SK-N-SH treated with all-trans-retinoic acid at 6 μM for 48 hours (cell line): ENCODE data around the gene HS3ST4.
"Not testable (repeated sequence)": the region's sequence is repeated elsewhere in the genome, so short reads cannot be mapped to it uniquely, and the experiment has no call there.

Source experiments
- ATAC-seq: fragments of 200-7000 bp; cut with Tn5 transposase; 3 replicates; pipeline ENCODE4 v1.9.1; 2020; ENCODE audit warnings: mild to moderate bottlenecking, moderate library complexity
- ARNTL ChIP-seq: fragments of 450-650 bp; formaldehyde crosslinking; IDR thresholded peaks from 2 replicates; pipeline ENCODE4 v1.5.0; 2020; ENCODE audit warnings: low read depth, mild to moderate bottlenecking, moderate library complexity, borderline replicate concordance
- BACH2 ChIP-seq: fragments of 250-450 bp; sonication (Bioruptor Pico); IDR thresholded peaks from 2 replicates; pipeline ENCODE4 v1.9.0; 2021; ENCODE audit warnings: mild to moderate bottlenecking, borderline replicate concordance
- CSDC2 ChIP-seq: fragments of 250-450 bp; sonication (Bioruptor Pico); IDR thresholded peaks from 2 replicates; pipeline ENCODE4 v1.5.0; 2020; ENCODE audit warnings: mild to moderate bottlenecking, moderate library complexity
- ESRRG ChIP-seq: fragments of 250-450 bp; sonication (Bioruptor Pico); IDR thresholded peaks from 2 replicates; pipeline ENCODE4 v1.6.1; 2021; ENCODE audit warnings: mild to moderate bottlenecking
- GLIS3 ChIP-seq: fragments of 250-450 bp; sonication (Bioruptor Pico); IDR thresholded peaks from 2 replicates; pipeline ENCODE4 v1.5.0; 2020; ENCODE audit warnings: mild to moderate bottlenecking, moderate library complexity
- PPARA ChIP-seq: fragments of 250-450 bp; sonication (Bioruptor Pico); IDR thresholded peaks from 2 replicates; pipeline ENCODE4 v1.5.0; 2020; ENCODE audit warnings: mild to moderate bottlenecking, borderline replicate concordance
- RARB ChIP-seq: fragments of 250-450 bp; sonication (Bioruptor Pico); IDR thresholded peaks from 2 replicates; pipeline ENCODE4 v1.8.0; 2021; ENCODE audit warnings: mild to moderate bottlenecking, moderate library complexity
- SNAI2 ChIP-seq: fragments of 250-450 bp; sonication (Bioruptor Pico); IDR thresholded peaks from 2 replicates; pipeline ENCODE4 v1.5.0; 2020; ENCODE audit warnings: mild to moderate bottlenecking, moderate library complexity
- TCF4 ChIP-seq: fragments of 250-450 bp; sonication (Bioruptor Pico); IDR thresholded peaks from 2 replicates; pipeline ENCODE4 v1.8.0; 2021; ENCODE audit warnings: mild to moderate bottlenecking, moderate library complexity, borderline replicate concordance
- TOX ChIP-seq: fragments of 250-450 bp; sonication (Bioruptor Pico); IDR thresholded peaks from 2 replicates; pipeline ENCODE4 v1.8.0; 2021; ENCODE audit warnings: mild to moderate bottlenecking, moderate library complexity, borderline replicate concordance
- ZFP3 ChIP-seq: fragments of 250-450 bp; sonication (Bioruptor Pico); IDR thresholded peaks from 2 replicates; pipeline ENCODE4 v1.5.0; 2020; ENCODE audit warnings: mild to moderate bottlenecking, moderate library complexity
- ZFP30 ChIP-seq: fragments of 450-650 bp; formaldehyde crosslinking; IDR thresholded peaks from 2 replicates; pipeline ENCODE4 v1.5.0; 2022; ENCODE audit warnings: mild to moderate bottlenecking, moderate library complexity
- ZNF565 ChIP-seq: fragments of 450-650 bp; formaldehyde crosslinking; conservative IDR thresholded peaks from 2 replicates; pipeline ENCODE4 v1.5.0; 2020; ENCODE audit warnings: low read depth, mild to moderate bottlenecking, moderate library complexity
- ZNF70 ChIP-seq: fragments of 450-650 bp; formaldehyde crosslinking; IDR thresholded peaks from 2 replicates; pipeline ENCODE4 v1.5.0; 2020; ENCODE audit warnings: mild to moderate bottlenecking, moderate library complexity
- ZNF8 ChIP-seq: fragments of 450-650 bp; formaldehyde crosslinking; IDR thresholded peaks from 2 replicates; pipeline ENCODE4 v1.5.0; 2020; ENCODE audit warnings: mild to moderate bottlenecking, moderate library complexity
- TF ChIP-seq, protein P1 (sequence below): fragments of 250-450 bp; sonication (Bioruptor Pico); IDR thresholded peaks from 2 replicates; pipeline ENCODE4 v1.8.0; 2021; ENCODE audit warnings: low read depth, mild to moderate bottlenecking, moderate library complexity, borderline replicate concordance
- TF ChIP-seq, protein P2 (sequence below): fragments of 250-450 bp; sonication (Bioruptor Pico); IDR thresholded peaks from 2 replicates; pipeline ENCODE4 v1.5.1; 2020; ENCODE audit warnings: low read depth, mild to moderate bottlenecking, moderate library complexity
- TF ChIP-seq, protein P3 (sequence below): fragments of 250-450 bp; sonication (Bioruptor Pico); IDR thresholded peaks from 2 replicates; pipeline ENCODE4 v1.5.0; 2020; ENCODE audit warnings: mild to moderate bottlenecking, moderate library complexity
- TF ChIP-seq, protein P4 (sequence below): fragments of 250-450 bp; sonication (Bioruptor Pico); IDR thresholded peaks from 2 replicates; pipeline ENCODE4 v1.5.1; 2021; ENCODE audit warnings: mild to moderate bottlenecking, moderate library complexity
- TF ChIP-seq, protein P5 (sequence below): fragments of 250-450 bp; sonication (Bioruptor Pico); IDR thresholded peaks from 2 replicates; pipeline ENCODE4 v1.8.0; 2020; ENCODE audit warnings: mild to moderate bottlenecking, moderate library complexity, borderline replicate concordance

Gene HS3ST4

DNA sequence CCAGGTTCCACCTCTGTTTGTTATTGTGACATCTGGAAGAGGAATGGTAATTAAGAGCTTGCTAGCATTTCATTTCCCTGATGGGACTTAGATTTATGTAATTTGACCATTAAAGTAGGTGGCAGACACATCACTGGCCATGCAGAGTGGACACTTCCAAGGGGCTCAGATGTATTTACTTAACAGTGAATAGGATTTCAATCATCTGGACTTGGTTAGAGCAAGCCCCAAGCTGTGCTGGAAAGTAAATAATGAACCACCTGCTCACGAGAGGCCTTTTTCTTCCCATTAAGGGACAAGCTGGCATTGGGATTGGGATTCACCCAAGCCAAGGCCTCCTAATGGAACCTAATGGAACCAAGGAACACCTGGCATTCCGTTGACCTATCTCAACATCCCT, 395.3 kb downstream of the HS3ST4 start (continued):
- TF ChIP-seq, protein P1, sequence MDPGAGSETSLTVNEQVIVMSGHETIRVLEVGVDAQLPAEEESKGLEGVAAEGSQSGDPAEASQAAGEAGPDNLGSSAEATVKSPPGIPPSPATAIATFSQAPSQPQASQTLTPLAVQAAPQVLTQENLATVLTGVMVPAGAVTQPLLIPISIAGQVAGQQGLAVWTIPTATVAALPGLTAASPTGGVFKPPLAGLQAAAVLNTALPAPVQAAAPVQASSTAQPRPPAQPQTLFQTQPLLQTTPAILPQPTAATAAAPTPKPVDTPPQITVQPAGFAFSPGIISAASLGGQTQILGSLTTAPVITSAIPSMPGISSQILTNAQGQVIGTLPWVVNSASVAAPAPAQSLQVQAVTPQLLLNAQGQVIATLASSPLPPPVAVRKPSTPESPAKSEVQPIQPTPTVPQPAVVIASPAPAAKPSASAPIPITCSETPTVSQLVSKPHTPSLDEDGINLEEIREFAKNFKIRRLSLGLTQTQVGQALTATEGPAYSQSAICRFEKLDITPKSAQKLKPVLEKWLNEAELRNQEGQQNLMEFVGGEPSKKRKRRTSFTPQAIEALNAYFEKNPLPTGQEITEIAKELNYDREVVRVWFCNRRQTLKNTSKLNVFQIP, result no peak
- TF ChIP-seq ZNF70 (CRISPR knock-in tag), result no peak
- TF ChIP-seq TOX (CRISPR knock-in tag), result no peak

DNA sequence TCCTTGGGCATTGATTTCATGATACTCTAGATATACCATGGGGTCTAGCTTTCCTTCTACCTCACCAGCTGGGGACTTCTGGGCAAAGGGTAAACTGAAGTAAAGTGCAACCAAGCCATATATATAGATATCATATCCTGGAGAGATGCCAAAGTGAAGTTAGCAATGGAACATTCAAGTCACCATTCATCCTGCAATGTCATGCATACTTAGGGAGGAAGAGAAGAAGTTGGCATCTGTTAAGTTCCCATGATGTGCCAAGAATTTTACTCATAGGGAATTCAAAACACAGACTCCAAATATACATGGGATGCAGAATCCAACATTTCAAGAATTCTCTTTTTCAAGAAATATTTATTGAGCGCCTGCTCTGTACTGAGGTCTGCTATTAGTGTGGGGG, 399.8 kb downstream of the HS3ST4 start:
- TF ChIP-seq ZFP3 (CRISPR knock-in tag) (no peak), ARNTL (CRISPR knock-in tag) (no peak), ZFP30 (CRISPR knock-in tag) (no peak), TCF4 (CRISPR knock-in tag) (no peak), CSDC2 (no peak)
- TF ChIP-seq, protein P2, sequence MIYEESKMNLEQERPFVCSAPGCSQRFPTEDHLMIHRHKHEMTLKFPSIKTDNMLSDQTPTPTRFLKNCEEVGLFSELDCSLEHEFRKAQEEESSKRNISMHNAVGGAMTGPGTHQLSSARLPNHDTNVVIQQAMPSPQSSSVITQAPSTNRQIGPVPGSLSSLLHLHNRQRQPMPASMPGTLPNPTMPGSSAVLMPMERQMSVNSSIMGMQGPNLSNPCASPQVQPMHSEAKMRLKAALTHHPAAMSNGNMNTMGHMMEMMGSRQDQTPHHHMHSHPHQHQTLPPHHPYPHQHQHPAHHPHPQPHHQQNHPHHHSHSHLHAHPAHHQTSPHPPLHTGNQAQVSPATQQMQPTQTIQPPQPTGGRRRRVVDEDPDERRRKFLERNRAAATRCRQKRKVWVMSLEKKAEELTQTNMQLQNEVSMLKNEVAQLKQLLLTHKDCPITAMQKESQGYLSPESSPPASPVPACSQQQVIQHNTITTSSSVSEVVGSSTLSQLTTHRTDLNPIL (CRISPR knock-in tag), result no peak
- ATAC-seq, result no peak

DNA sequence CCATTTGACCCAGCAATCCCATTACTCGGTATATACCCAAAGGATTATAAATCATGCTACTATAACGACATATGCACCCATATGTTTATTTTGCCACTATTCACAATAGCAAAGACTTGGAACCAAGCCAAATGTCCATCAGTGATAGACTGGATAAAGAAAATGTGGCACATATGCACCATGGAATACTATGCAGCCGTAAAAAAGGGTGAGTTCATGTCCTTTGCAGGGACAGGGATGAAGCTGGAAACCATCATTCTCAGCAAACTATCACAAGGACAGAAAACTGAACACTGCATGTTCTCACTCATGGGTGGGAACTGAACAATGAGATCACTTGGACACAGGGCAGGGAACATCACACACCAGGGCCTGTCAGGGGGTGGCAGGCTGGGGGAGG, 406.4 kb downstream of the HS3ST4 start:
- ATAC-seq, result not testable (repeated sequence)

DNA sequence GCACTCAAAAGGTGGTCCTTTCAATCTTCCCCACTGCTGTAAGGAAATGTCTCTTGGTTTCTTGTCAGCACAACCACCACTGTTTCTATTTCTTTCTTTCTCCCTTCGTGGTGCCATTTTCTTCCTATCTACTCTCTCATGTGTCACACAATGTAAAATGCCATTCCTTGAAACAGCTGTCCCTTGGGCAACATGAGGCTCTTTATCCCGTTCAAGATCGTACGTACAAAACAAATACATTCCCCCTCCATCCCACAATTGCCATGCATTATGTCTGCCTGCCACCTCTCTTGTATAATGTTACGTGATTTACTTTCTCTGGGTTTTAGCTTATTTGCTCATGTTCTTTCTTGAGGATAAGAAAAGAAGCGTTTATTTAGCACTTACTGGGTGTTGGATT, 410.6 kb downstream of the HS3ST4 start:
- ATAC-seq, result no peak
- TF ChIP-seq ARNTL (CRISPR knock-in tag) (no peak), ESRRG (CRISPR knock-in tag) (no peak), SNAI2 (CRISPR knock-in tag) (no peak), ZNF8 (CRISPR knock-in tag) (no peak), BACH2 (CRISPR knock-in tag) (no peak), TOX (CRISPR knock-in tag) (no peak), PPARA (CRISPR knock-in tag) (no peak), ZNF565 (CRISPR knock-in tag) (no peak), ZFP3 (CRISPR knock-in tag) (no peak), TCF4 (CRISPR knock-in tag) (no peak)
- TF ChIP-seq, protein P3, sequence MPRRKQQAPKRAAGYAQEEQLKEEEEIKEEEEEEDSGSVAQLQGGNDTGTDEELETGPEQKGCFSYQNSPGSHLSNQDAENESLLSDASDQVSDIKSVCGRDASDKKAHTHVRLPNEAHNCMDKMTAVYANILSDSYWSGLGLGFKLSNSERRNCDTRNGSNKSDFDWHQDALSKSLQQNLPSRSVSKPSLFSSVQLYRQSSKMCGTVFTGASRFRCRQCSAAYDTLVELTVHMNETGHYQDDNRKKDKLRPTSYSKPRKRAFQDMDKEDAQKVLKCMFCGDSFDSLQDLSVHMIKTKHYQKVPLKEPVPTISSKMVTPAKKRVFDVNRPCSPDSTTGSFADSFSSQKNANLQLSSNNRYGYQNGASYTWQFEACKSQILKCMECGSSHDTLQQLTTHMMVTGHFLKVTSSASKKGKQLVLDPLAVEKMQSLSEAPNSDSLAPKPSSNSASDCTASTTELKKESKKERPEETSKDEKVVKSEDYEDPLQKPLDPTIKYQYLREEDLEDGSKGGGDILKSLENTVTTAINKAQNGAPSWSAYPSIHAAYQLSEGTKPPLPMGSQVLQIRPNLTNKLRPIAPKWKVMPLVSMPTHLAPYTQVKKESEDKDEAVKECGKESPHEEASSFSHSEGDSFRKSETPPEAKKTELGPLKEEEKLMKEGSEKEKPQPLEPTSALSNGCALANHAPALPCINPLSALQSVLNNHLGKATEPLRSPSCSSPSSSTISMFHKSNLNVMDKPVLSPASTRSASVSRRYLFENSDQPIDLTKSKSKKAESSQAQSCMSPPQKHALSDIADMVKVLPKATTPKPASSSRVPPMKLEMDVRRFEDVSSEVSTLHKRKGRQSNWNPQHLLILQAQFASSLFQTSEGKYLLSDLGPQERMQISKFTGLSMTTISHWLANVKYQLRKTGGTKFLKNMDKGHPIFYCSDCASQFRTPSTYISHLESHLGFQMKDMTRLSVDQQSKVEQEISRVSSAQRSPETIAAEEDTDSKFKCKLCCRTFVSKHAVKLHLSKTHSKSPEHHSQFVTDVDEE, result no peak
- TF ChIP-seq, protein P4, sequence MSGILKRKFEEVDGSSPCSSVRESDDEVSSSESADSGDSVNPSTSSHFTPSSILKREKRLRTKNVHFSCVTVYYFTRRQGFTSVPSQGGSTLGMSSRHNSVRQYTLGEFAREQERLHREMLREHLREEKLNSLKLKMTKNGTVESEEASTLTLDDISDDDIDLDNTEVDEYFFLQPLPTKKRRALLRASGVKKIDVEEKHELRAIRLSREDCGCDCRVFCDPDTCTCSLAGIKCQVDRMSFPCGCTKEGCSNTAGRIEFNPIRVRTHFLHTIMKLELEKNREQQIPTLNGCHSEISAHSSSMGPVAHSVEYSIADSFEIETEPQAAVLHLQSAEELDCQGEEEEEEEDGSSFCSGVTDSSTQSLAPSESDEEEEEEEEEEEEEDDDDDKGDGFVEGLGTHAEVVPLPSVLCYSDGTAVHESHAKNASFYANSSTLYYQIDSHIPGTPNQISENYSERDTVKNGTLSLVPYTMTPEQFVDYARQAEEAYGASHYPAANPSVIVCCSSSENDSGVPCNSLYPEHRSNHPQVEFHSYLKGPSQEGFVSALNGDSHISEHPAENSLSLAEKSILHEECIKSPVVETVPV (CRISPR knock-in tag), result no peak

DNA sequence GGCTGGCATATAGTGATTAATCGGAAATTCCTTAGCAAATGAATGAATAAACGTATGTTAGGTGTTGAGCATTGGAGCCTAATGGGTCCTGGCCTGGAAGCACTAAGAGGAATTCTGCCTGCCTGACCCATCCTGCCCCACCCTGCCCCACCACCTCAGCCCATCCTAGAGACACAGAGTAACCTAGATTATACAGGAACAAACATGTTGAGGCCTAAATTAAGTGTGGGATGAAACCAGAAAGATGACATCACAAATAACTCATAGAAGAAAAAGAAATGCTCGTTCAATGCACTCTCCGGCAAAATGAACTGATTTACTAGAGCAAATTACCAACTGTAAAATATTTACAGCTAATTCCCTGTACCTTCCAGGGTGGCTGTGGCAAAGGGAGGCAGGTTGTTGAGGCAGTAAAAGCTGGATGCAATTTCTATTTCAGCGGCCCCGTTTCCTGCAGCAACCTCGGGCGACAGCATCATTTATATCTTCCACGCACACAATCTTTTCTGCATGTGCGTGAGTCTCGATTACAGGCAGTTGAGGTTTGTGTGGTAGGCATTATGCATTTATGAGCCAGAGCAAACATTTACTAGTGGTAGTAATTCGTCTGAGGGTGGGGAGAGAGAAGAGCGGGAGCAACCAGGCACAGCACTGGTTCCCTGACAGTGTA, 417.2 kb downstream of the HS3ST4 start:
- ATAC-seq, result no peak
- TF ChIP-seq, protein P5, sequence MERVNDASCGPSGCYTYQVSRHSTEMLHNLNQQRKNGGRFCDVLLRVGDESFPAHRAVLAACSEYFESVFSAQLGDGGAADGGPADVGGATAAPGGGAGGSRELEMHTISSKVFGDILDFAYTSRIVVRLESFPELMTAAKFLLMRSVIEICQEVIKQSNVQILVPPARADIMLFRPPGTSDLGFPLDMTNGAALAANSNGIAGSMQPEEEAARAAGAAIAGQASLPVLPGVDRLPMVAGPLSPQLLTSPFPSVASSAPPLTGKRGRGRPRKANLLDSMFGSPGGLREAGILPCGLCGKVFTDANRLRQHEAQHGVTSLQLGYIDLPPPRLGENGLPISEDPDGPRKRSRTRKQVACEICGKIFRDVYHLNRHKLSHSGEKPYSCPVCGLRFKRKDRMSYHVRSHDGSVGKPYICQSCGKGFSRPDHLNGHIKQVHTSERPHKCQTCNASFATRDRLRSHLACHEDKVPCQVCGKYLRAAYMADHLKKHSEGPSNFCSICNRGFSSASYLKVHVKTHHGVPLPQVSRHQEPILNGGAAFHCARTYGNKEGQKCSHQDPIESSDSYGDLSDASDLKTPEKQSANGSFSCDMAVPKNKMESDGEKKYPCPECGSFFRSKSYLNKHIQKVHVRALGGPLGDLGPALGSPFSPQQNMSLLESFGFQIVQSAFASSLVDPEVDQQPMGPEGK, result no peak
- TF ChIP-seq, protein P1, result no peak
- TF ChIP-seq GLIS3, result no peak
- TF ChIP-seq, protein P2 (CRISPR knock-in tag), result no peak
- TF ChIP-seq, protein P4 (CRISPR knock-in tag), result no peak
- no peak for TF ChIP-seq RARB
- TF ChIP-seq TCF4 (CRISPR knock-in tag), result no peak
- no peak for TF ChIP-seq CSDC2
- TF ChIP-seq ZNF8 (CRISPR knock-in tag), result no peak
